SK-N-SH (cell line): ENCODE results near the gene NECAB2. TPM values are rescaled to one million over a fixed set of nuclear protein-coding genes. Genes with fewer than 3 reads are reported as not detected.

Source experiments
- CTCF ChIA-PET: fragments of 300-600, 350-600 bp; formaldehyde crosslinking; extraction: SDS; loops from one replicate; lab custom pipeline; 2021; lab: Yijun Ruan, JAX
- POLR2A ChIA-PET: fragments of 350-600 bp; sonication (Branson Sonifier 250); formaldehyde crosslinking; extraction: SDS; loops from one replicate; lab custom pipeline; 2020; ENCODE audit warnings: antibody characterized with exemption, inconsistent platforms; lab: Yijun Ruan, JAX
- DNase-seq: peaks from one replicate; pipeline ENCODE4 v3.0.0; 2012
- H2AFZ ChIP-seq: fragments of 200-600 bp; sonication (generic); 2 replicates; pipeline ENCODE4 v1.8.1; 2016; ENCODE audit warnings: antibody characterized with exemption, mild to moderate bottlenecking, low read depth
- H3F3A ChIP-seq: fragments of 200-600 bp; sonication (generic); replicated peaks from 2 replicates; pipeline ENCODE3; 2016; ENCODE audit warnings: antibody characterized with exemption, mild to moderate bottlenecking; ENCODE audit not compliant: insufficient read depth
- H3K27ac ChIP-seq, 2 experiments: fragments of 200-500 bp in 1 of 2; fragments of 200-600 bp in 1 of 2; sonication (Bioruptor generic) in 1 of 2; sonication (generic), shearing (Covaris generic) in 1 of 2; 2 replicates each; pipeline versions ENCODE4 v1.5.1 to v1.6.1; 2014 to 2016; ENCODE audit warnings: low read depth in 2 of 2, inconsistent platforms in 1 of 2, low read length in 1 of 2, mild to moderate bottlenecking in 1 of 2, mixed read lengths in 1 of 2
- H3K27me3 ChIP-seq: fragments of 200-600 bp; sonication (generic), shearing (Covaris generic); 2 replicates; pipeline ENCODE4 v1.6.1; 2016; ENCODE audit warnings: mixed run types; ENCODE audit not compliant: insufficient read depth
- H3K36me3 ChIP-seq, 2 experiments: fragments of 200-500 bp in 1 of 2; fragments of 200-600 bp in 1 of 2; sonication (Bioruptor generic) in 1 of 2; sonication (generic) in 1 of 2; replicated peaks in 1 of 2; 2 replicates each; pipeline versions ENCODE3 to v1.5.1; 2014 to 2016; ENCODE audit warnings: low read length in 1 of 2, mild to moderate bottlenecking in 1 of 2; ENCODE audit not compliant: insufficient read depth in 2 of 2, control insufficient read depth in 1 of 2
- H3K4me1 ChIP-seq, 2 experiments: fragments of 200-500 bp in 1 of 2; fragments of 200-600 bp in 1 of 2; sonication (Bioruptor generic) in 1 of 2; sonication (generic), shearing (Covaris generic) in 1 of 2; 2 replicates each; pipeline versions ENCODE4 v1.5.1 to v1.6.1; 2014 to 2016; ENCODE audit warnings: low read depth in 1 of 2, low read length in 1 of 2, mixed run types in 1 of 2; ENCODE audit not compliant: insufficient read depth in 2 of 2, control insufficient read depth in 1 of 2
- H3K4me2 ChIP-seq: fragments of 200-600 bp; sonication (generic), shearing (Covaris generic); 2 replicates; pipeline ENCODE4 v1.6.1; 2017; ENCODE audit warnings: mixed run types
- H3K4me3 ChIP-seq, 2 experiments: fragments of 200-500 bp in 1 of 2; fragments of 200-600 bp in 1 of 2; sonication (Bioruptor generic) in 1 of 2; sonication (generic), shearing (Covaris generic) in 1 of 2; 2 replicates each; pipeline versions ENCODE4 v1.5.1 to v1.8.1; 2014 to 2016; ENCODE audit warnings: low read depth in 2 of 2, inconsistent platforms in 1 of 2, low read length in 1 of 2, mild to moderate bottlenecking in 1 of 2, mixed read lengths in 1 of 2, moderate library complexity in 1 of 2
- H3K79me2 ChIP-seq: fragments of 200-600 bp; sonication (generic); 2 replicates; pipeline ENCODE4 v1.8.1; 2017; ENCODE audit warnings: mild to moderate bottlenecking; ENCODE audit not compliant: insufficient read depth
- H3K9ac ChIP-seq: fragments of 200-600 bp; sonication (generic); 2 replicates; pipeline ENCODE4 v1.6.1; 2017; ENCODE audit warnings: mixed run types
- H3K9me2 ChIP-seq: fragments of 200-600 bp; sonication (generic); 2 replicates; pipeline ENCODE4 v1.6.1; 2017; ENCODE audit warnings: mixed run types
- H3K9me3 ChIP-seq: fragments of 200-600 bp; sonication (generic); 2 replicates; pipeline ENCODE4 v1.6.1; 2017; ENCODE audit warnings: mixed run types, mild to moderate bottlenecking, moderate library complexity
- H4K20me1 ChIP-seq: fragments of 200-600 bp; sonication (generic); 2 replicates; pipeline ENCODE4 v1.6.1; 2017; ENCODE audit warnings: mild to moderate bottlenecking, mixed run types; ENCODE audit not compliant: insufficient read depth
- CTCF ChIP-seq: fragments of 200-600 bp; sonication (generic); IDR thresholded peaks from 2 replicates; pipeline ENCODE4 v1.6.1; 2017; ENCODE audit warnings: antibody characterized with exemption, mild to moderate bottlenecking, moderate library complexity
- EP300 ChIP-seq, 2 experiments: IDR thresholded peaks; 2 replicates each; pipeline versions ENCODE4 v1.4.0 to v1.6.1; 2012; ENCODE audit warnings: borderline replicate concordance in 1 of 2, low read depth in 1 of 2, low read length in 1 of 2
- FOXM1 ChIP-seq: IDR thresholded peaks from 2 replicates; pipeline ENCODE4 v1.4.0; 2012; ENCODE audit warnings: low read depth, mild to moderate bottlenecking
- IRF3 ChIP-seq: fragments of 150-350 bp; IDR thresholded peaks from 2 replicates; pipeline ENCODE4 v1.6.1; 2016; ENCODE audit warnings: mild to moderate bottlenecking, low read depth, low read length
- MEF2A ChIP-seq: IDR thresholded peaks from 2 replicates; pipeline ENCODE4 v1.4.0; 2012; ENCODE audit warnings: low read depth, borderline replicate concordance
- MXI1 ChIP-seq: IDR thresholded peaks from 2 replicates; pipeline ENCODE4 v1.6.1; 2012; ENCODE audit warnings: mild to moderate bottlenecking, low read depth, low read length, improper control_type of control experiment
- NFIC ChIP-seq: IDR thresholded peaks from 2 replicates; pipeline ENCODE4 v1.4.0; 2012; ENCODE audit warnings: borderline replicate concordance
- NRF1 ChIP-seq: IDR thresholded peaks from 2 replicates; pipeline ENCODE4 v1.6.1; 2012; ENCODE audit warnings: low read depth, mild to moderate bottlenecking, low read length
- POLR2AphosphoS5 ChIP-seq: IDR thresholded peaks from 2 replicates; pipeline ENCODE4 v1.6.1; 2012; ENCODE audit warnings: low read depth, low read length
- RAD21 ChIP-seq: IDR thresholded peaks from 2 replicates; pipeline ENCODE4 v1.6.1; 2012; ENCODE audit warnings: mild to moderate bottlenecking, low read length
- USF1 ChIP-seq: IDR thresholded peaks from 2 replicates; pipeline ENCODE4 v1.4.0; 2012; ENCODE audit warnings: low read depth, borderline replicate concordance
- WGBS: methylation state at CpG from one replicate; pipeline ENCODE4 v1.1.6; 2017; ENCODE audit warnings: low lambda C conversion rate; 5-methylcytosine and 5-hydroxymethylcytosine counted together
- polyA plus RNA-seq, 3 experiments: library from polyadenylated mRNA; depleted of rRNA; stranded (reverse); fragments of >200 nt; gene quantifications; 2 replicates each; pipeline ENCODE4 v1.2.3, GENCODE V29; 2012

Gene NECAB2
- polyA plus RNA-seq, 1 of the 3 experiments (the other 2 are of a cell fraction) = 0.58 TPM

GRCh38 chr16:83973581-83974385 is 5.7 kb downstream of the NECAB2 start:
- Histone ChIP-seq H3K9me3 (no peaks in the 10 kb centered on the region), H3K27ac (no peak overlapping the region), H3K27me3 (no peaks in the 10 kb centered on the region), H3K36me3 (no peaks in the 10 kb centered on the region), H3K9me2 (no peaks in the 10 kb centered on the region), H4K20me1 (no peaks in the 10 kb centered on the region), H3K79me2 (no peaks in the 10 kb centered on the region), H3K4me3 (no peak overlapping the region), H2AFZ (no peak overlapping the region), H3K4me2 (no peak overlapping the region), H3F3A (no peaks in the 10 kb centered on the region), H3K9ac (no peak overlapping the region), H3K4me1 (no peaks in the 10 kb centered on the region)
- ChIA-PET POLR2A (no interaction called here), CTCF (interaction anchor here (0.9 kb wide), 1 partner anchor 92 kb away, joined by 3 read pairs; no protein-coding TSS in a partner anchor)
- TF ChIP-seq RAD21 (no peak), CTCF (no peak), MEF2A (no peak), USF1 (no peak), NFIC (no peak), FOXM1 (no peak), POLR2AphosphoS5 (no peak)
- no peak for DNase-seq
- 82% methylated on average over 18 of the region's 22 CpGs for WGBS

GRCh38 chr16:83974475-83974874 is 6.4 kb downstream of the NECAB2 start:
- CTCF ChIA-PET = interaction anchor here (0.9 kb wide), 1 partner anchor 91 kb away, joined by 3 read pairs; no protein-coding TSS in a partner anchor
- Histone ChIP-seq H3K27me3 (no peaks in the 10 kb centered on the region), H3K9ac (no peak overlapping the region), H3K9me3 (no peaks in the 10 kb centered on the region), H3F3A (no peaks in the 10 kb centered on the region)
- no peak for DNase-seq
- TF ChIP-seq NRF1 (no peak), MXI1 (no peak), IRF3 (no peak), USF1 (no peak), EP300 (IDR thresholded peaks at IDR 0.05; ENCODE audit: borderline replicate concordance in 1 of 2, low read depth in 1 of 2, low read length in 1 of 2) (no peak), CTCF (no peak)
- TF ChIP-seq, all 33 proteins: peak for 0
- H3K27ac ChIP-seq = no peak overlapping the region
- no peaks in the 10 kb centered on the region for H3K79me2 ChIP-seq
- 19% methylated on average over 7 of the region's 7 CpGs for WGBS
- no peaks in the 10 kb centered on the region for H3K9me2 ChIP-seq
- no peaks in the 10 kb centered on the region for H3K36me3 ChIP-seq
- H3K4me3 ChIP-seq = no peak overlapping the region
- H3K4me2 ChIP-seq = no peak overlapping the region
- no peaks in the 10 kb centered on the region for H3K4me1 ChIP-seq
- H4K20me1 ChIP-seq = no peaks in the 10 kb centered on the region
- POLR2A ChIA-PET = no interaction called here
- H2AFZ ChIP-seq = no peak overlapping the region
